Left kidney (tissue), 2 donors: Measurements from ENCODE around the gene TYMS. TPM values are rescaled to one million over a fixed set of nuclear protein-coding genes. Genes with fewer than 3 reads are reported as not detected.

Source experiments
- DNase-seq: peaks from one replicate; pipeline ENCODE4 v3.0.0-alpha.2; 2013
- polyA plus RNA-seq: library from polyadenylated mRNA; unstranded; fragments of 120-200 nt; gene quantifications from one replicate; pipeline ENCODE4 v1.2.1, GENCODE V29; 2013; ENCODE audit not compliant: insufficient read length

The TYMS gene
- polyA plus RNA-seq, 1 donor = 180 TPM

- no peak for DNase-seq
Measured at GRCh38 chr18:641224-641623, 16.2 kb upstream of the TYMS start.

DNA sequence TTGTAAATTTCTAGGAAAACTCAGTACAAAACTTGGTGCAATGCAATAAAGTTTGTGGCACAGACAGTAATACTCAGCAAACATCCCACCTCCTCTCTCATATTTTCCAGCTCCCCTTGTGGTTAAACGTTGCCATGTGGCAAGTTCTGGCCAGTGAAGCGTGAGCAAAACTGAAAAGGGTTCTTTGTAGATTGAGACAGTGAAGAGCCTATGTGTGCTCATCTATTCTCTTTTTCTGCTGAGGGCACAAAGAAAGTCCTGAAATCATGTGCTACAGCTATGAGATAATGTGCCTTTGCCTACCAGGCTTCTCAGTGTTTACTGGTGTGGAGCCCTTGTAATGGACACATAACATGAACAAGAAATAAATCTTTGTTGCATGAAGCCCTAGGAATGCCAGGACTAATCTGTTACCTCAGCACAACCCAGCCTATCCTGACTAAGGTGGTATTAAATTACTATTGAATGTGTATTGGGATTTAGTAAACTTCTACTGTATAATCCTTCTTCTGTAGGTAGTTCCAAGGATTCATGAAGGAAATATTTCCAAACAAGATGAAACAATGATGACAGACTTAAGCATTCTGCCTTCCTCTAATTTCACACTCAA is 13.0 kb upstream of the TYMS start:
- DNase-seq = no peak

DNA sequence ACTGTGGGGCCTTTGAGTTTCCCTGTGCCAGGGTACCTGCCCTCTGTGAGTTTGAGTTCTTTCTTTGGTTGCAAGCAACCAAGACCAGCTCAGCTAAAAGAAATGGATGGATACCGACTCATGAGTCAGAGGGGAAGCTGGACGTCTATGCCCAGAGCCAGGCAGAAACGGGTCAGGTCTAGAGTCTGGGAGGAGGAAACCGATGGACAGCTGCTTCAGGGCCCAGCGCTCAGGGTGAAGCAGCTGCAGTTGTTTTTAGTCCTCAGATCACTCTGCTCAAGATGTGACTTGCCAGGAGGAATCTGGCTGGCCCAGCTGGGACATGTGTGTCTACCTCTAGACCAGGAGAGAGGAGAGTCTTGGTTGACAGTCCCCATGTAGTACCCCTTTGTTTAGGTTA is 10.1 kb upstream of the TYMS start:
- no peak for DNase-seq

DNA sequence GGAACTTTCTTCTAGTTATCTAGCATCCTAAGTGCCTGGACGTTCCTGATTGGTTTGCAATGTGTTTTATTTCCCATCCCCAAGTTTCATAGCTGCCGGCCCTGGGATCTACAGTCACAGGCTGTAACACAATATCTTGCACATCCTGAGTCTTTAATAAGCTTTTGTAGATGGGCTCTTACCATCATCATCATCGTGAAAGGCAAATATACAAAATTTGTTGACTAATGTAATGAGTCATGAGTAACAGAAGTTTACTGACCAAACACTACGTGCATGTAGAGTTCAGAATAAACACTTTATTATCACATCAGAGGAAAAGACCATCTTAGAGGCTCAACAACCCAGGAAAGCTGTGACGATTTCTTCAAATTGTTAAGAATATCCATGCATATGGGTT is 8.1 kb upstream of the TYMS start:
- DNase-seq = no peak

DNA sequence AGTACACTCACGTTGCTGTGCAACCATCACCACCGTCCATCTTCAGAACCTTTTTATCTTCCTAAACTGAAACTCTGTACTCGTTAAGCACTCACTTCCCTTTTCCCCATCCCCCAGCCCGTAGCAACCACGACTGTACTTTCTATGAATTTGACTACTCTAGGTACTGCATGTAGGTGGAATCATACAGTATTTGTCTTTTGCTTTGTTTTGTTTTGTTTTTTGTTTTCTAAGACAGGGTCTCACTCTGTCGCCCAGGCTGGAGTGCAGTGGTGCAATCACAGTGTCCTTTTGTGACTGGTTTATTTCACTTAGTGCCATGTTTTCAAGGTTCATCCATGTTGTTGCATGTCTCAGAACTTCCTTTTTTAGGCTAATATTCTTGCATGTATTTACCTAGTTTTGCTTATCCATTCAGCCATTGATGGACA is 7.0 kb upstream of the TYMS start:
- no peak for DNase-seq

DNA sequence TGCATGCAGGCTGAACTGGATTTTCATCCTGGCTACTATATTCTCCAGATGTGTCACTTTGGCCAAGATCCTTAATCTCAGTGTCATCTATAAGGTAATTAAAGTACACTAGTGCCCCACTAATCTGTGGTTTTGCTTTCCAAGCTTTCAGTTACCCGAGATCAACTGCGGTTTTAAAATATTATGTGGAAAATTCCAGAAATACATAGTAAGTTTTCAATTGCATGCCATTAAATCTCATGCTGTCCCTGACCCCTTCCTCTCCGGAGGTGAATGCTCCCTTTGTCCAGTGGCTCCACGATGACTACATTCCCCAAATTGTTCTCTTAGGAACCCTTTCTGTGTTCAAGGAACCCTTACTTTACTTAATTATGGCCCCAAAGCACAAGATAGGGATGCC is 5.3 kb upstream of the TYMS start:
- DNase-seq = no peak

- DNase-seq = no peak
Measured at GRCh38 chr18:653512-653911, 3.9 kb upstream of the TYMS start.

DNA sequence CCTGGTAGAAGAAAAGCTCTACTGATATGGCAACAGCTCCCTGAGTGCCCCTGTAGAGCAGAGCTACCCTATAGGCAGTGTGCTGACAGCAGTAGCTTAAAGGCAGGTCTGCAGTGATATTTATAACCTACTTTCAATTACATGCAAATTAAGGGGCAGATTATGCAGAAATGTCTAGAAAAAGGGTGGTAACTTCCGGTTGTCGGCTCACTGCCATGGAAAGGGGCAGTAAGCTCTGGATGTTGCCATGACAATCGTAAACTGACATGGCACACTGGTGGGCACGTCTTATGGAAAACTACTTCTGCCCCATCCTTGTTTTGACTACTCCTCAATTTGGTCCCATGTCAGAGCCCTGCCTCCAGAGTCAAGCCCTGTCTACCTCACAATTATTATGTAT is 2.9 kb upstream of the TYMS start:
- DNase-seq = no peak

DNA sequence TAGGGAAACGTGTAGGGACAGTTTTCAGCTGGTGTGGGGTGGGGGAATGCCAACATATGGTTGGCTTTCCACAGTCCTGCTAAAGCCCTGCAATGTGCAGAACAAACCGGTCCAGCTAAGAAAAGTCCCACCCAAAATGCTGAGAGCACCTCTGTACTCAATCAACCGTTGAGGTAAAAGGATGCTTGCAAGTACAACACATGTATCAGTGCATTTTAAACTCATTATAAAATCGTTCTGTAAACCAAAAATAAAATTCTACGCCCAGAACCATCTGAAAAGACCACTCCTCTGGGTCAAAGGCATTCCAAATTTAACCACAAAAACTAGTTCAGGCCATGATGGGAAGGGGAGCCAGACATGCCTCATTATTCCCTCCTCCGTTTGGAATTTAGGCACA is 2.0 kb upstream of the TYMS start:
- no peak for DNase-seq

GRCh38 chr18:658001-658946 is 821 bp downstream of the TYMS start:
- DNase-seq = peak; percentile 93

DNA sequence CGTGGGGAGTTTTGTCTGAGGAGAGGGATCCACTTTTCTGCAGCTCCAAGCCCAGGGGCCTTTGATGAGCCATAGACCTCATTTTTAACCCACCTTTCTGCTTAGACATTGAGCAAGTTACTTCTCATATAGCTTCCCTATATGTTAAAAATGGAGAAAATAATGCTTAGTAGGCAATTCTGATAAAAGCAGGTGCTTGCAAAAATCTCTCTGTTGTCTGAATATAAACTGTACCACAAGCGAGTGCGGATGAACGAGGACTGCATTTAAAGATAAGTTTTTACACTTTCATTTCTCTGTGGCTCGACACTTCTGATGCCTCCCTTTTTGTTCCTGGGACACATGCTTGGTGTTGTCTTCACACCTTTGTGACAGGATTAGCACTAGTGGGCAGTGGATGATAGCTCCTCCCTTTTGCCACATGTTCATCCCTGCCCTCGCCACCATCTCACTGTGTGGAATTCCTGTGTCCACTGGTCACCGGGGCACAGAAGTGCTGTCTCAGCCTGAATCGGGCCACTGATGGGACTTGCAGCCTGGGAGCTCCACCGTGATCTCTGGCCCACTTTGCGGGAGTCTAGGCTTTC is 1.6 kb downstream of the TYMS start:
- DNase-seq = no peak

DNA sequence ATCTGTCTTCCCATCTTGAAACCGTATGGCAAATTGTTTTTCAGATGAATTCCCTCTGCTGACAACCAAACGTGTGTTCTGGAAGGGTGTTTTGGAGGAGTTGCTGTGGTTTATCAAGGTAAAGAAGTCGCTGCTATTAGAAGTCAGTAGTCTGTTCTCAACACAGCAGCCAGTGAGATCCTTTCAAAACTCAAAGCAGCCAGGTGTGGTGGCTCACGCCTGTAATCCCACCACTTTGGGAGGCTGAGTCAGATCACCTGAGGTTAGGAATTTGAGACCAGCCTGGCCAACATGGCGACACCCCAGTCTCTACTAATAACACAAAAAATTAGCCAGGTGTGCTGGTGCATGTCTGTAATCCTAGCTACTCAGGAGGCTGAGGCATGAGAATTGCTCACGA is 2.1 kb downstream of the TYMS start:
- DNase-seq = no peak

DNA sequence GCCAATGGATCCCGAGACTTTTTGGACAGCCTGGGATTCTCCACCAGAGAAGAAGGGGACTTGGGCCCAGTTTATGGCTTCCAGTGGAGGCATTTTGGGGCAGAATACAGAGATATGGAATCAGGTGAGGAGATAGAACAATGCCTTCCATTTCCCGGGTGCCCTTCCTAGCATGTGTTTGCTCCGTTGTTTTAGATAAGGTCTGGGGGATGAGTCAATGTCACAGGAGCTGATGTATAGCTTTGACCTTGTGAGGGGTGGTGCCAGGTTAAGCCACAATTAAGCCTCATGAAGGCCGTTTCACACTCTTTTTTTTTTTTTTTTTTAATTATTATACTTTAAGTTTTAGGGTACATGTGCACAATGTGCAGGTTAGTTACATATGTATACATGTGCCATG is 4.7 kb downstream of the TYMS start:
- no peak for DNase-seq

DNA sequence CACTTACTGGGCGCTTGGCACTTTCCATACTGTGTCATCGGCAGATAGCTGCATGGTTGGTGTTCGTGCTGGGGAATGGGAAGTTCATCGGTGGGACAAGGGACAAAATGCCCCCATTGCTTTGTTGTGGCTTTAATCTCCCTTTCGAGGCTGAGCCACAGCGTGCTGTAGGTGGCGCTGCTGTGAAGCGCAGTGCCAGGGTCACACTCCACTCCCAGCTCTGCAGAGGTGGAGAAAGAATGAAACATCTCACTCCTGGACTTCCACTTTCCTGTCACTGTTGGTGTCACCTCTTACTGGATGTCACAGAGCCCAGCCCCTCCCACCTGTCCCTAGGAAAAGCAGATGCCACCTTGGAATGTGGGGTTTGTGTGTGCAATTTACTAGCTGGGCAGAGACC is 8.7 kb downstream of the TYMS start:
- DNase-seq = no peak

DNA sequence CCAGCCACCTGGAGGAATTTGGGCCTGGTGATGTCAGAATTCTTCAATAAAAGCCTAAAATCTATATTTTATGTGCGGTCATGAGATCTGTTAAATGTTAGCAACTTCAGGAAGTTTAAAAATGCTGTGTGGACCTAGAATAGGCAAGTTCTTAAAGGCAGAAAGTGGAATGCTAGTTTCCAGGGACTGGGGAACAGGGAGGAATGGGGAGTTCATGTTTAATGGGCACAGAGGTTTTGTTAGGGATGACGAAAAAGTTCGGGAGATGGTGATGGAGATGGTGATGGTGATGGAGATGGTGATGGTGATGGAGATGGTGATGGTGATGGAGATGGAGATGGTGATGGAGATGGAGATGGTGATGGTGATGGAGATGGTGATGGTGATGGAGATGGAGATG is 9.2 kb downstream of the TYMS start:
- DNase-seq = no peak

GRCh38 chr18:668260-668659 is 10.8 kb downstream of the TYMS start:
- no peak for DNase-seq

- no peak for DNase-seq
Measured at GRCh38 chr18:669077-669476, 11.6 kb downstream of the TYMS start.

GRCh38 chr18:670522-670921 is 13.1 kb downstream of the TYMS start:
- DNase-seq = no peak

- no peak for DNase-seq
Measured at GRCh38 chr18:671405-671804, 14.0 kb downstream of the TYMS start.

DNA sequence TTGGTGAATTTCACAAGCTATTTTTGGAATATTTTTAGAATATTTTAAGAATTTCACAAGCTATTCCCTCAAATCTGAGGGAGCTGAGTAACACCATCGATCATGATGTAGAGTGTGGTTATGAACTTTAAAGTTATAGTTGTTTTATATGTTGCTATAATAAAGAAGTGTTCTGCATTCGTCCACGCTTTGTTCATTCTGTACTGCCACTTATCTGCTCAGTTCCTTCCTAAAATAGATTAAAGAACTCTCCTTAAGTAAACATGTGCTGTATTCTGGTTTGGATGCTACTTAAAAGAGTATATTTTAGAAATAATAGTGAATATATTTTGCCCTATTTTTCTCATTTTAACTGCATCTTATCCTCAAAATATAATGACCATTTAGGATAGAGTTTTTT is 15.9 kb downstream of the TYMS start:
- no peak for DNase-seq

DNA sequence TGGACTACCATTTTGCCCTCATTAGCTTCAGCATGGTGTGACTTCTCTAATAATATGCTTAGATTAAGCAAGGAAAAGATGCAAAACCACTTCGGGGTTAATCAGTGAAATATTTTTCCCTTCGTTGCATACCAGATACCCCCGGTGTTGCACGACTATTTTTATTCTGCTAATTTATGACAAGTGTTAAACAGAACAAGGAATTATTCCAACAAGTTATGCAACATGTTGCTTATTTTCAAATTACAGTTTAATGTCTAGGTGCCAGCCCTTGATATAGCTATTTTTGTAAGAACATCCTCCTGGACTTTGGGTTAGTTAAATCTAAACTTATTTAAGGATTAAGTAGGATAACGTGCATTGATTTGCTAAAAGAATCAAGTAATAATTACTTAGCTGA is 16.3 kb downstream of the TYMS start:
- DNase-seq = no peak

- DNase-seq = no peak
Measured at GRCh38 chr18:675307-675706, 17.9 kb downstream of the TYMS start.

- DNase-seq = no peak
Measured at GRCh38 chr18:676069-676468, 18.6 kb downstream of the TYMS start.

DNA sequence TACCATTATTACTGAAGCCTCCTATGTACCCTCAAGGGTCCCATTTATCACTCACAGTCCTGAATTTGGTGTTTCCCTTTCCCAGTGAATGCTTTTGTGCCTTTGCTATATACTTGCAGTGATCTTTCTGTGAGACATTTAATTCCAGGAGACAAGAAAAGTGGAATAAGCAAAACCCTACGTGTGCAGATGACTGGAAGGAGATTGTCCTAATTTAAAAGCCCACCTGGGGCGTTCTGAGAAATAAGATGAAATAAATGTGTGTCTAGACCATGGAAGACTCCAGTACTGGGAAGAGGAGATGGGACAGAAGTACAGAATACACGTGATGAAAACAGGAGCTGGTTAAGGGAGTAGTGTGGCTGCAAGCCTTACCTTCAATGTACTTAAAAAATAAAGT is 19.3 kb downstream of the TYMS start:
- DNase-seq = no peak
